Measurements from ENCODE around the gene SURF1. TPM values are rescaled to one million over a fixed set of nuclear protein-coding genes. Genes with fewer than 3 reads are reported as not detected.
"Not testable (repeated sequence)": the region's sequence is repeated elsewhere in the genome, so short reads cannot be mapped to it uniquely, and the experiment has no call there.

Gene SURF1
- total RNA-seq, 1 donor from 2014 or later, result 30.0 TPM

GRCh38 chr9:133380734-133381133, 24.4 kb upstream of the SURF1 start:
- Mint-ChIP-seq H3K27me3 (ENCODE audit: low read depth) (no peaks in the 10 kb centered on the region), H3K9me3 (no peaks in the 10 kb centered on the region), H3K4me3 (no peak overlapping the region), H3K4me1 (peaks cover 2% of the 10 kb centered on the region), H3K36me3 (no peaks in the 10 kb centered on the region), H3K27ac (no peak overlapping the region)
- TF ChIP-seq CTCF (IDR thresholded peaks at IDR 0.05; ENCODE audit: unreplicated experiment), result no peak
- DNase-seq (ENCODE audit: low spot score in 2 of 2, unreplicated experiment in 2 of 2), result no peak

- Mint-ChIP-seq H3K27me3 (ENCODE audit: low read depth) (no peaks in the 10 kb centered on the region), H3K9me3 (no peaks in the 10 kb centered on the region), H3K4me1 (peaks cover 9% of the 10 kb centered on the region), H3K36me3 (no peaks in the 10 kb centered on the region), H3K27ac (no peak overlapping the region), H3K4me3 (no peak overlapping the region)
- TF ChIP-seq CTCF (IDR thresholded peaks at IDR 0.05; ENCODE audit: unreplicated experiment), result no peak
- no peak for DNase-seq (ENCODE audit: low spot score in 2 of 2, unreplicated experiment in 2 of 2)
These were observed 23.1 kb upstream of the SURF1 start for GRCh38 chr9:133379153-133380086.

GRCh38 chr9:133378408-133378962, 22.2 kb upstream of the SURF1 start:
- Mint-ChIP-seq H3K27ac (no peak overlapping the region), H3K9me3 (no peaks in the 10 kb centered on the region), H3K27me3 (ENCODE audit: low read depth) (no peaks in the 10 kb centered on the region), H3K4me3 (no peak overlapping the region), H3K36me3 (no peaks in the 10 kb centered on the region), H3K4me1 (peaks cover 14% of the 10 kb centered on the region)
- no peak for DNase-seq (ENCODE audit: low spot score in 2 of 2, unreplicated experiment in 2 of 2)
- TF ChIP-seq CTCF (IDR thresholded peaks at IDR 0.05; ENCODE audit: unreplicated experiment), result no peak

GRCh38 chr9:133377721-133378216, 21.5 kb upstream of the SURF1 start:
- Mint-ChIP-seq H3K36me3 (no peaks in the 10 kb centered on the region), H3K27me3 (ENCODE audit: low read depth) (no peaks in the 10 kb centered on the region), H3K9me3 (no peaks in the 10 kb centered on the region), H3K4me3 (no peak overlapping the region), H3K27ac (no peak overlapping the region), H3K4me1 (peaks cover 14% of the 10 kb centered on the region)
- TF ChIP-seq CTCF (IDR thresholded peaks at IDR 0.05; ENCODE audit: unreplicated experiment), result no peak
- DNase-seq (ENCODE audit: low spot score in 2 of 2, unreplicated experiment in 2 of 2), result no peak

- H3K36me3 Mint-ChIP-seq; H3K9me3 Mint-ChIP-seq; DNase-seq (ENCODE audit: low spot score in 2 of 2, unreplicated experiment in 2 of 2); H3K27ac Mint-ChIP-seq; H3K27me3 Mint-ChIP-seq (ENCODE audit: low read depth): not testable (repeated sequence)
- Mint-ChIP-seq H3K4me3 (peak overlapping the region; percentile 63), H3K4me1 (peaks cover 16% of the 10 kb centered on the region)
These were observed 21.0 kb upstream of the SURF1 start for GRCh38 chr9:133377280-133377679.

All from mesothelial cell of epicardium (in vitro differentiated cells).